CD4-positive, CD25-positive, alpha-beta regulatory T cell (primary cell): ENCODE data around the gene SH2D4B. TPM values are rescaled to one million over a fixed set of nuclear protein-coding genes. Genes with fewer than 3 reads are reported as not detected.

ENCODE experiments used
- ATAC-seq, 2 donors: fragments of 150-1000 bp; cut with Tn5 transposase; one replicate each; pipeline ENCODE4 v1.10.0; 2021; ENCODE audit warnings: low read depth in 2 of 2, moderate number of reproducible peaks in 2 of 2, moderate library complexity in 1 of 2
- DNase-seq, 3 donors: peaks; one replicate each; pipeline versions ENCODE4 v3.0.0 to v3.0.0-alpha.2; 2012 to 2022; ENCODE audit warnings: mixed read lengths in 1 of 3
- H3K27ac ChIP-seq: one replicate; pipeline ENCODE4 v1.7.0; 2013; ENCODE audit warnings: mild to moderate bottlenecking, low read length; ENCODE audit not compliant: insufficient read depth, poor library complexity, severe bottlenecking
- H3K27me3 ChIP-seq: one replicate; pipeline ENCODE4 v1.7.0; 2013; ENCODE audit warnings: low read length; ENCODE audit not compliant: control insufficient read depth, insufficient read depth
- H3K36me3 ChIP-seq: one replicate; pipeline ENCODE4 v1.7.0; 2013; ENCODE audit warnings: mild to moderate bottlenecking, low read length, moderate library complexity; ENCODE audit not compliant: control insufficient read depth, insufficient read depth
- H3K4me1 ChIP-seq: 2 replicates; pipeline ENCODE4 v1.7.0; 2013; ENCODE audit warnings: mild to moderate bottlenecking, low read length; ENCODE audit not compliant: insufficient read depth, control insufficient read depth, poor library complexity, severe bottlenecking
- H3K4me3 ChIP-seq: one replicate; pipeline ENCODE4 v1.7.0; 2013; ENCODE audit warnings: low read depth, mild to moderate bottlenecking, low read length, moderate library complexity
- H3K9me3 ChIP-seq, 2 experiments: 1 replicate in 1 of 2; 2 replicates in 1 of 2; pipeline ENCODE4 v1.7.0; 2013; ENCODE audit warnings: low read length in 2 of 2, mild to moderate bottlenecking in 1 of 2, moderate library complexity in 1 of 2; ENCODE audit not compliant: control insufficient read depth in 2 of 2
- H3K27ac Mint-ChIP-seq, 3 donors: one replicate each; pipeline ENCODE4 v1.8.0; 2020 to 2022; ENCODE audit warnings: mild to moderate bottlenecking in 3 of 3, mixed read lengths in 3 of 3, moderate library complexity in 2 of 3
- H3K27me3 Mint-ChIP-seq: one replicate; pipeline ENCODE4 v1.8.0; 2022; ENCODE audit warnings: mild to moderate bottlenecking, mixed read lengths
- H3K36me3 Mint-ChIP-seq: one replicate; pipeline ENCODE4 v1.8.0; 2020; ENCODE audit warnings: mixed read lengths
- H3K4me1 Mint-ChIP-seq, 4 donors: one replicate each; pipeline ENCODE4 v1.8.0; 2020 to 2022; ENCODE audit warnings: mixed read lengths in 4 of 4, mild to moderate bottlenecking in 1 of 4
- H3K4me3 Mint-ChIP-seq, 4 donors: one replicate each; pipeline ENCODE4 v1.8.0; 2020 to 2022; ENCODE audit warnings: mild to moderate bottlenecking in 4 of 4, mixed read lengths in 4 of 4, moderate library complexity in 3 of 4
- H3K9me3 Mint-ChIP-seq, 7 donors: one replicate each; pipeline ENCODE4 v1.8.0; 2020 to 2022; ENCODE audit warnings: mixed read lengths in 7 of 7, mild to moderate bottlenecking in 3 of 7, moderate library complexity in 2 of 7
- polyA plus RNA-seq, 4 donors: library from polyadenylated mRNA; unstranded; fragments of 300-500 nt; fragmentation: Illumina TruSeq; gene quantifications; one replicate each; pipeline ENCODE4 v1.2.3, GENCODE V29; 2021
- total RNA-seq: library from RNA; stranded (reverse); gene quantifications from one replicate; pipeline ENCODE4 v1.2.3, GENCODE V29; 2022

Gene SH2D4B
- total and polyA plus RNA-seq, 5 donors from 2014 or later: 0.25 TPM; not detected in 4

- Mint-ChIP-seq H3K4me3 (no peak overlapping the region), H3K9me3 (peaks cover 0 to 2% (median 0%) of the 10 kb centered on the region in 7 donors), H3K36me3 (no peaks in the 10 kb centered on the region), H3K27me3 (peaks cover 19% of the 10 kb centered on the region), H3K27ac (no peak overlapping the region), H3K4me1 (no peaks in the 10 kb centered on the region)
- Histone ChIP-seq H3K27ac (no peak overlapping the region), H3K4me3 (no peak overlapping the region), H3K27me3 (no peaks in the 10 kb centered on the region), H3K4me1 (no peaks in the 10 kb centered on the region), H3K36me3 (no peaks in the 10 kb centered on the region), H3K9me3 (no peaks in the 10 kb centered on the region)
- DNase-seq (no peak), ATAC-seq (no peak)
These were observed 152.7 kb downstream of the SH2D4B start for GRCh38 chr10:80690434-80690833.

DNA sequence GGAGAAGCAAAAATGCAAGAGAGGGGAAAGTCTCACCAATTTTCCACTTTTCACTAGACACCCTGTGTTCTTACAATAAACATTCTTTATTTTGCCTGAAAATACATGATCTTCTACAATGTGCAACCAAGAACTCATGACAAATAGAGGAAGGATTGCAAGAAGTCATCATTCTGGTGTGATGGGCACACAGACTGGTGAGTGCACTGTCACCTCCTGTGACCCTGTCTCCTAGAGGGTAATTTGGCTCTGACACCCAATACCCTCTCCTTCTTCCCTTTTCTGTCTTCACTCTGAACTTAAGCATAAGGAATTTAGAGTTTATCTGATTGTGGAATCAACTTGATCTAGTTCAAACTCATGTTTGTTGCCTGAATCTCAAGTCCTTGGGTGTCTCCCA is 153.7 kb downstream of the SH2D4B start:
- H3K4me1 Mint-ChIP-seq: no peaks in the 10 kb centered on the region
- ATAC-seq: no peak
- DNase-seq: no peak
- H3K27ac Mint-ChIP-seq: no peak overlapping the region
- Histone ChIP-seq H3K27ac (no peak overlapping the region), H3K4me3 (no peak overlapping the region), H3K36me3 (no peaks in the 10 kb centered on the region), H3K27me3 (no peaks in the 10 kb centered on the region), H3K4me1 (no peaks in the 10 kb centered on the region), H3K9me3 (no peaks in the 10 kb centered on the region)
- peaks cover 19% of the 10 kb centered on the region for H3K27me3 Mint-ChIP-seq
- H3K9me3 Mint-ChIP-seq: no peaks in the 10 kb centered on the region
- H3K4me3 Mint-ChIP-seq: no peak overlapping the region
- no peaks in the 10 kb centered on the region for H3K36me3 Mint-ChIP-seq

GRCh38 chr10:80693565-80693964 is 155.9 kb downstream of the SH2D4B start:
- H3K27me3 Mint-ChIP-seq: peaks cover 19% of the 10 kb centered on the region
- H3K27me3 ChIP-seq: no peaks in the 10 kb centered on the region
- no peaks in the 10 kb centered on the region for H3K4me1 Mint-ChIP-seq
- H3K9me3 Mint-ChIP-seq: no peaks in the 10 kb centered on the region
- H3K4me3 Mint-ChIP-seq: no peak overlapping the region
- H3K27ac ChIP-seq: no peak overlapping the region
- H3K4me3 ChIP-seq: no peak overlapping the region
- no peak for DNase-seq
- H3K4me1 ChIP-seq: no peaks in the 10 kb centered on the region
- no peaks in the 10 kb centered on the region for H3K9me3 ChIP-seq
- H3K36me3 Mint-ChIP-seq: no peaks in the 10 kb centered on the region
- H3K36me3 ChIP-seq: no peaks in the 10 kb centered on the region
- ATAC-seq: no peak
- no peak overlapping the region for H3K27ac Mint-ChIP-seq

DNA sequence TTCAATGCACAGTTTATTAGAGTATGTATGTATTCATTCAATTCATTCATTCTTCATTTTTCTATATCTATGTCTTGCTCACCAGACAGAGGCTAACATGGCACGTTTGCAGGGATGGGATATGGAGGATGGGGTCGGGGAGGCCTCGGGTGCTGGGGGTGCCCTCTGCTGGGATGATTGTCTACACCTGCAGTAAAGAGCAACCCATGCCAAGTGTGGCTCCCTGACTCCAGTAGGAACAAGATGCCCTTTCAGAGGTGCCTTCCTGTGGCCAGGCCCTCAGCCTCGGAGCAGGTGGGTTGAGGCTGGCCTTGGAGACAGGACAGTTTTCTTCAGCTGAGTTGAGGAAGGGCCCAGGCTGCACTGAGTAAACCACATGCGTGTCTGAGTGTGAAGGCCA is 157.2 kb downstream of the SH2D4B start:
- Mint-ChIP-seq H3K27ac (no peak overlapping the region), H3K4me1 (no peaks in the 10 kb centered on the region), H3K27me3 (peaks cover 13% of the 10 kb centered on the region), H3K4me3 (no peak overlapping the region), H3K36me3 (no peaks in the 10 kb centered on the region), H3K9me3 (no peaks in the 10 kb centered on the region)
- Histone ChIP-seq H3K4me3 (no peak overlapping the region), H3K27me3 (no peaks in the 10 kb centered on the region), H3K9me3 (no peaks in the 10 kb centered on the region), H3K4me1 (no peaks in the 10 kb centered on the region), H3K27ac (no peak overlapping the region), H3K36me3 (no peaks in the 10 kb centered on the region)
- no peak for DNase-seq
- no peak for ATAC-seq

Other genes with a start within 250 kb of the SH2D4B start
- gene MAT1A, start 248.2 kb upstream of the SH2D4B start, total RNA-seq: not detected
- gene MAT1A, start 248.2 kb upstream of the SH2D4B start, polyA plus RNA-seq: not detected
- not detected for gene DYDC1, start 181.1 kb upstream of the SH2D4B start, total RNA-seq
- not detected for gene DYDC1, start 181.1 kb upstream of the SH2D4B start, polyA plus RNA-seq
- gene DYDC2, start 181.1 kb upstream of the SH2D4B start, total RNA-seq: not detected
- not detected for gene DYDC2, start 181.1 kb upstream of the SH2D4B start, polyA plus RNA-seq
- gene PRXL2A, start 129.4 kb upstream of the SH2D4B start, total RNA-seq: 0.76 TPM
- gene PRXL2A, start 129.4 kb upstream of the SH2D4B start, polyA plus RNA-seq: 1 to 10 TPM; 1.4 to 8.3 (median 3.5) TPM
- 198 TPM for gene TSPAN14, start 83.6 kb upstream of the SH2D4B start, total RNA-seq
- 100 to 1,000 TPM; 157 to 270 (median 180) TPM for gene TSPAN14, start 83.6 kb upstream of the SH2D4B start, polyA plus RNA-seq